ENCODE measurements around the gene NUB1.

Gene NUB1

GRCh38 chr7:151384352-151384697, 42.7 kb downstream of the NUB1 start:
- no peaks in the 10 kb centered on the region for H3K9me3 ChIP-seq (ENCODE audit: low read length)
- no peaks in the 10 kb centered on the region for H3K36me3 ChIP-seq (ENCODE audit: insufficient read depth, low read length)
- H3K27ac ChIP-seq (ENCODE audit: low read depth, low read length, poor library complexity, severe bottlenecking): no peak overlapping the region
- H3K27me3 ChIP-seq (ENCODE audit: insufficient read depth, low read length): peaks cover 19% of the 10 kb centered on the region
- peaks cover 10% of the 10 kb centered on the region for H3K4me1 ChIP-seq (ENCODE audit: insufficient read depth, low read length, severe bottlenecking)
- H3K9me2 ChIP-seq (ENCODE audit: low read depth, low read length): no peaks in the 10 kb centered on the region
- no peak for TF ChIP-seq EZH2 (IDR thresholded peaks at IDR 0.05; ENCODE audit: borderline replicate concordance, low read length)
- TF ChIP-seq, protein P1, sequence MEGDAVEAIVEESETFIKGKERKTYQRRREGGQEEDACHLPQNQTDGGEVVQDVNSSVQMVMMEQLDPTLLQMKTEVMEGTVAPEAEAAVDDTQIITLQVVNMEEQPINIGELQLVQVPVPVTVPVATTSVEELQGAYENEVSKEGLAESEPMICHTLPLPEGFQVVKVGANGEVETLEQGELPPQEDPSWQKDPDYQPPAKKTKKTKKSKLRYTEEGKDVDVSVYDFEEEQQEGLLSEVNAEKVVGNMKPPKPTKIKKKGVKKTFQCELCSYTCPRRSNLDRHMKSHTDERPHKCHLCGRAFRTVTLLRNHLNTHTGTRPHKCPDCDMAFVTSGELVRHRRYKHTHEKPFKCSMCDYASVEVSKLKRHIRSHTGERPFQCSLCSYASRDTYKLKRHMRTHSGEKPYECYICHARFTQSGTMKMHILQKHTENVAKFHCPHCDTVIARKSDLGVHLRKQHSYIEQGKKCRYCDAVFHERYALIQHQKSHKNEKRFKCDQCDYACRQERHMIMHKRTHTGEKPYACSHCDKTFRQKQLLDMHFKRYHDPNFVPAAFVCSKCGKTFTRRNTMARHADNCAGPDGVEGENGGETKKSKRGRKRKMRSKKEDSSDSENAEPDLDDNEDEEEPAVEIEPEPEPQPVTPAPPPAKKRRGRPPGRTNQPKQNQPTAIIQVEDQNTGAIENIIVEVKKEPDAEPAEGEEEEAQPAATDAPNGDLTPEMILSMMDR (IDR thresholded peaks at IDR 0.05; ENCODE audit: low read length): no peak
- no peaks in the 10 kb centered on the region for H3K79me2 ChIP-seq (ENCODE audit: insufficient read depth, low read length)
- H3F3A ChIP-seq (ENCODE audit: insufficient read depth, low read length): no peaks in the 10 kb centered on the region
- H4K20me1 ChIP-seq (ENCODE audit: insufficient read depth, low read length): no peaks in the 10 kb centered on the region
- no peak overlapping the region for H3K4me3 ChIP-seq (ENCODE audit: low read depth, low read length, poor library complexity, severe bottlenecking)
- no peak overlapping the region for H3K9ac ChIP-seq (ENCODE audit: low read length)
- H3K4me2 ChIP-seq (ENCODE audit: low read length): no peak overlapping the region
- H2AFZ ChIP-seq (ENCODE audit: low read length): no peak overlapping the region

- H3K4me2 ChIP-seq (ENCODE audit: low read length): no peak overlapping the region
- H3K4me1 ChIP-seq (ENCODE audit: insufficient read depth, low read length, severe bottlenecking): peaks cover 10% of the 10 kb centered on the region
- H3F3A ChIP-seq (ENCODE audit: insufficient read depth, low read length): no peaks in the 10 kb centered on the region
- no peaks in the 10 kb centered on the region for H4K20me1 ChIP-seq (ENCODE audit: insufficient read depth, low read length)
- H2AFZ ChIP-seq (ENCODE audit: low read length): no peak overlapping the region
- no peak overlapping the region for H3K27ac ChIP-seq (ENCODE audit: low read depth, low read length, poor library complexity, severe bottlenecking)
- peaks cover 23% of the 10 kb centered on the region for H3K27me3 ChIP-seq (ENCODE audit: insufficient read depth, low read length)
- TF ChIP-seq EZH2 (IDR thresholded peaks at IDR 0.05; ENCODE audit: borderline replicate concordance, low read length): no peak
- TF ChIP-seq, protein P1 (IDR thresholded peaks at IDR 0.05; ENCODE audit: low read length): no peak
- H3K9ac ChIP-seq (ENCODE audit: low read length): no peak overlapping the region
- no peaks in the 10 kb centered on the region for H3K9me3 ChIP-seq (ENCODE audit: low read length)
- no peaks in the 10 kb centered on the region for H3K9me2 ChIP-seq (ENCODE audit: low read depth, low read length)
- no peaks in the 10 kb centered on the region for H3K36me3 ChIP-seq (ENCODE audit: insufficient read depth, low read length)
- no peaks in the 10 kb centered on the region for H3K79me2 ChIP-seq (ENCODE audit: insufficient read depth, low read length)
- no peak overlapping the region for H3K4me3 ChIP-seq (ENCODE audit: low read depth, low read length, poor library complexity, severe bottlenecking)
Observed at GRCh38 chr7:151384776-151385625, 43.4 kb downstream of the NUB1 start.

DNA sequence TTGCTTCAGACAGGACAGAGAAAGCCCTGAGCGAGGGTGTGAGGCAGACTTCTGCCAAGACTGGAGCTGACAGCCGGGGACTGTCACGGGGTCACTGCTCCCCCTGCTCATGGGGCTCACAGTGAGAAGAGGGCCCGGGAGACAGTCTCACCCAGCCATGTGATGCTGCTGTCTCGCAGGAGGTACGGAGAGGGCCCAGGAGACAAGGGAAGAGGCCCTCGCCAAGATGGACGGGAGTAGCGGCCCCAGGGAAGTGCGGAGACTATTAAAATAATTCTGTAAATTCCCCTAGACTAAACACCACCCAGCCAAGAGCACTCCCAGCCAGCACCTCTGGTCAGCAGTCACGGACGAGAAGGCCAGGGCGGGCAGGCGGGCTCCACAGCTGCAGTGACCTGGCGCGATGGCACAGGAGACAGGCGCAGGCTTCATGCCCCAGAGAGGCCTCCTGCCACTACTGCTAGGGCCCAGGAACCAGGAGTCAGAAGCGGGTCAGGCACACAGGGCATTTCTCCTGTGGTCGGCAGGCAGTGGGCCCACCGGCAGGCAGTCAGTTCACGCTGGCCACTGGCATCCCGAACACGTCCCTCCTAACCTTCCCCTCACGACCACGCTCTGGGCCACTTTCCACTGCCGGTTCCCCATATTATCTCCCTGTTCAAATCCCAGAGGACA, 44.2 kb downstream of the NUB1 start:
- no peaks in the 10 kb centered on the region for H3K79me2 ChIP-seq (ENCODE audit: insufficient read depth, low read length)
- no peak overlapping the region for H3K9ac ChIP-seq (ENCODE audit: low read length)
- H3K27me3 ChIP-seq (ENCODE audit: insufficient read depth, low read length): peaks cover 19% of the 10 kb centered on the region
- no peak overlapping the region for H3K27ac ChIP-seq (ENCODE audit: low read depth, low read length, poor library complexity, severe bottlenecking)
- no peaks in the 10 kb centered on the region for H4K20me1 ChIP-seq (ENCODE audit: insufficient read depth, low read length)
- TF ChIP-seq, protein P1 (IDR thresholded peaks at IDR 0.05; ENCODE audit: low read length): no peak
- no peak for TF ChIP-seq EZH2 (IDR thresholded peaks at IDR 0.05; ENCODE audit: borderline replicate concordance, low read length)
- H3K36me3 ChIP-seq (ENCODE audit: insufficient read depth, low read length): no peaks in the 10 kb centered on the region
- H3K4me1 ChIP-seq (ENCODE audit: insufficient read depth, low read length, severe bottlenecking): peaks cover 7% of the 10 kb centered on the region
- H3K9me3 ChIP-seq (ENCODE audit: low read length): no peaks in the 10 kb centered on the region
- H3F3A ChIP-seq (ENCODE audit: insufficient read depth, low read length): no peaks in the 10 kb centered on the region
- no peak overlapping the region for H3K4me2 ChIP-seq (ENCODE audit: low read length)
- no peaks in the 10 kb centered on the region for H3K9me2 ChIP-seq (ENCODE audit: low read depth, low read length)
- H2AFZ ChIP-seq (ENCODE audit: low read length): no peak overlapping the region
- no peak overlapping the region for H3K4me3 ChIP-seq (ENCODE audit: low read depth, low read length, poor library complexity, severe bottlenecking)
